Spleen (tissue), 11 donors: ENCODE measurements around the gene NARS2. TPM values are rescaled to one million over a fixed set of nuclear protein-coding genes. Genes with fewer than 3 reads are reported as not detected.
A peak's percentile ranks its signal among the peaks of the same experiment; 100 is the strongest.

Source experiments
- DNase-seq: peaks from one replicate; pipeline ENCODE4 v3.0.0-alpha.2; 2020
- H3K27ac ChIP-seq, 8 donors: fragments of 200-600 bp; sonication (generic) in 7 of 8; 1 replicate in 4 of 8; 2 replicates in 4 of 8; pipeline versions ENCODE4 v1.5.0 to v1.8.0; 2016 to 2021; ENCODE audit warnings: inconsistent platforms in 4 of 8, mild to moderate bottlenecking in 4 of 8, moderate library complexity in 1 of 8
- H3K27me3 ChIP-seq, 7 donors: fragments of 200-600 bp; sonication (generic) in 6 of 7; replicated peaks in 1 of 7; 1 replicate in 4 of 7; 2 replicates in 3 of 7; pipeline versions ENCODE4 v1.5.0 to v1.8.0; 2016 to 2021; ENCODE audit warnings: inconsistent platforms in 3 of 7, mild to moderate bottlenecking in 1 of 7
- H3K36me3 ChIP-seq, 6 donors: fragments of 200-600 bp; sonication (generic) in 5 of 6; 1 replicate in 4 of 6; 2 replicates in 2 of 6; pipeline versions ENCODE4 v1.5.0 to v1.8.0; 2016 to 2021; ENCODE audit warnings: inconsistent platforms in 2 of 6
- H3K4me1 ChIP-seq, 6 donors: fragments of 200-600 bp; sonication (generic) in 5 of 6; 1 replicate in 3 of 6; 2 replicates in 3 of 6; pipeline versions ENCODE4 v1.5.0 to v1.8.0; 2016 to 2021; ENCODE audit warnings: inconsistent platforms in 3 of 6
- H3K4me3 ChIP-seq, 8 donors: fragments of 200-600 bp; sonication (generic) in 7 of 8; 1 replicate in 4 of 8; 2 replicates in 4 of 8; pipeline versions ENCODE4 v1.5.0 to v1.8.0; 2016 to 2021; ENCODE audit warnings: inconsistent platforms in 4 of 8, mild to moderate bottlenecking in 4 of 8, moderate library complexity in 2 of 8
- H3K9me3 ChIP-seq, 8 donors: fragments of 200-600 bp; sonication (generic) in 7 of 8; 1 replicate in 4 of 8; 2 replicates in 4 of 8; pipeline versions ENCODE4 v1.5.0 to v1.8.0; 2016 to 2021; ENCODE audit warnings: inconsistent platforms in 4 of 8
- CTCF ChIP-seq, 11 experiments: fragments of 200-600 bp in 7 of 11; fragments of 450-650 bp in 4 of 11; sonication (generic) in 4 of 11; IDR thresholded peaks in 8 of 11; conservative IDR thresholded peaks in 3 of 11; 1 replicate in 7 of 11; 2 replicates in 4 of 11; pipeline versions ENCODE4 v1.4.0 to v1.8.0; 2016 to 2021; ENCODE audit warnings: antibody characterized with exemption in 11 of 11, inconsistent platforms in 4 of 11, mild to moderate bottlenecking in 1 of 11
- POLR2A ChIP-seq, 3 donors: fragments of 450-650 bp; IDR thresholded peaks; one replicate each; pipeline ENCODE4 v1.5.1; 2017; ENCODE audit warnings: antibody characterized with exemption in 3 of 3, mild to moderate bottlenecking in 1 of 3
- POLR2AphosphoS5 ChIP-seq, 3 donors: sonication (generic); formaldehyde crosslinking; IDR thresholded peaks; one replicate each; pipeline ENCODE4 v1.5.1; 2017; ENCODE audit warnings: antibody characterized with exemption in 3 of 3
- WGBS, 5 donors: extraction: QIAGEN DNeasy Blood & Tissue Kit in 3 of 5; methylation state at CpG; one replicate each; pipeline versions ENCODE4 v1.1.5 to v1.1.7; 2013 to 2018; 5-methylcytosine and 5-hydroxymethylcytosine counted together
- intact Hi-C: fragments of 100-400 bp; cut with DNase I; formaldehyde crosslinking; loops from one replicate; pipeline ENCODE4 v1.15.0; 2023; ENCODE audit warnings: low total_unique reads
- polyA plus RNA-seq, 3 donors: library from polyadenylated mRNA; stranded (reverse); fragments of 200-250 nt; gene quantifications; one replicate each; pipeline ENCODE4 v1.2.1, GENCODE V29; 2013
- total RNA-seq, 7 donors: library from RNA; depleted of rRNA in 3 of 7; stranded (reverse); fragments of >200 nt in 3 of 7; fragmentation: NEBNext Ultra II Directional in 4 of 7; extraction: Animal tissue kit (Norgen Biotek cat#: 25700) in 4 of 7; gene quantifications; one replicate each; pipeline versions ENCODE4 v1.1.0 to v1.2.1, GENCODE V29; 2016 to 2021
- donor health status: healthy with polysubstance abuse.
- donor health status: DM: no; HTN: no; CAD: no; lungs with moderate emphysema.
- donor health status: DM: no; HTN: no; CAD: no.
- donor health status: Bipolar disorder and iron deficiency.
- donor health status: healthy.
- donor health status: DM: no; HTN: no; CAD: no.
- donor health status: DM: yes; HTN: yes; CAD: no.

The NARS2 gene
- total and polyA plus RNA-seq, 10 donors: 11.2 to 19.7 (median 14.6) TPM

DNA sequence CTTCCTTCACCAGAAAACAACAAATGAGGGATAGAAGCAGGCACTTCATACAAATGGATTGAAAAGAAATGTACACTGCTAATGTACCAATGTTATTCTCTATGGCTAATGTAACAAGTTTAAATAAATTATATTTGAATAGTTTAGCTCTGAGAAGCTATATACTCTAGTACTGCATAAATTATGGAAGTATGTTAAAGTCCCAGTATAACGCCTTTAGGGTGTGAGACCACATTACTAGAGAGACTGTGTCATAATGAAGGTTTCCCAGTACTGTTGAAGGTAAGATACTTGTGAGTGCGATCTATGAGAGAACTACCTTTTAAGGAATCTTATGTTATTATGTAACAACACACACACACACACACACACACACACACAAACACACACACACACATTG lies 117.2 kb downstream of the NARS2 start:
- Histone ChIP-seq H3K9me3 (no peaks in the 10 kb centered on the region), H3K36me3 (peaks cover 0 to 58% (median 6%) of the 10 kb centered on the region in 6 donors), H3K4me3 (no peak overlapping the region), H3K27ac (no peak overlapping the region), H3K27me3 (no peaks in the 10 kb centered on the region), H3K4me1 (peaks cover 0 to 18% (median 0%) of the 10 kb centered on the region in 6 donors)
- WGBS, 5 donors: 68 to 96% (median 73%) methylated on average over 2 of the region's 2 CpGs
- DNase-seq: no peak
- no peak for TF ChIP-seq CTCF (IDR thresholded peaks at IDR 0.05 in 8 of 11, conservative IDR thresholded peaks at IDR 0.05 in 3 of 11)
- TF ChIP-seq POLR2A (IDR thresholded peaks at IDR 0.05): no peak
- intact Hi-C loops: no loop called here

GRCh38 chr11:78453140-78453935 lies 121.3 kb downstream of the NARS2 start:
- TF ChIP-seq CTCF (IDR thresholded peaks at IDR 0.05 in 8 of 11, conservative IDR thresholded peaks at IDR 0.05 in 3 of 11): no peak
- TF ChIP-seq POLR2AphosphoS5 (IDR thresholded peaks at IDR 0.05): no peak
- no peak for TF ChIP-seq POLR2A (IDR thresholded peaks at IDR 0.05)

GRCh38 chr11:78451371-78452150 lies 123.1 kb downstream of the NARS2 start:
- WGBS, 5 donors: 81 to 92% (median 87%) methylated on average over 5 of the region's 5 CpGs

More at GRCh38 chr11:78453140-78453935, 121.3 kb downstream of the NARS2 start:
- H3K9me3 ChIP-seq: no peaks in the 10 kb centered on the region
- H3K4me1 ChIP-seq: peaks cover 0 to 29% (median 0%) of the 10 kb centered on the region in 6 donors
- peaks cover 0 to 23% (median 0%) of the 10 kb centered on the region in 6 donors for H3K36me3 ChIP-seq
- no peak for DNase-seq
- WGBS, 5 donors: 34 to 61% (median 39%) methylated on average over 2 of the region's 2 CpGs
- no peaks in the 10 kb centered on the region for H3K27me3 ChIP-seq
- H3K27ac ChIP-seq: peak overlapping the region in 4 of 8 donors; percentile 0 to 34 (median 17)
- no peak overlapping the region for H3K4me3 ChIP-seq
- intact Hi-C loops: no loop called here

More at GRCh38 chr11:78451371-78452150, 123.1 kb downstream of the NARS2 start:
- no peak for TF ChIP-seq CTCF (IDR thresholded peaks at IDR 0.05 in 8 of 11, conservative IDR thresholded peaks at IDR 0.05 in 3 of 11)
- no peak for TF ChIP-seq POLR2AphosphoS5 (IDR thresholded peaks at IDR 0.05)
- no peak for TF ChIP-seq POLR2A (IDR thresholded peaks at IDR 0.05)
- H3K27me3 ChIP-seq: no peaks in the 10 kb centered on the region
- peaks cover 0 to 10% (median 0%) of the 10 kb centered on the region in 6 donors for H3K36me3 ChIP-seq
- H3K4me1 ChIP-seq: peaks cover 0 to 29% (median 0%) of the 10 kb centered on the region in 6 donors
- intact Hi-C loops: no loop called here
- no peak overlapping the region for H3K27ac ChIP-seq
- no peak for DNase-seq
- H3K4me3 ChIP-seq: no peak overlapping the region
- H3K9me3 ChIP-seq: no peaks in the 10 kb centered on the region
